HG03439 (cell line): ENCODE data around the gene ASCC1.

ENCODE experiments used
- ATAC-seq: cut with Tn5 transposase; IDR thresholded peaks from one replicate; pipeline ENCODE4 v1.9.1; 2021; ENCODE audit warnings: mild to moderate bottlenecking, moderate library complexity; ENCODE audit not compliant: unreplicated experiment

Gene ASCC1

DNA sequence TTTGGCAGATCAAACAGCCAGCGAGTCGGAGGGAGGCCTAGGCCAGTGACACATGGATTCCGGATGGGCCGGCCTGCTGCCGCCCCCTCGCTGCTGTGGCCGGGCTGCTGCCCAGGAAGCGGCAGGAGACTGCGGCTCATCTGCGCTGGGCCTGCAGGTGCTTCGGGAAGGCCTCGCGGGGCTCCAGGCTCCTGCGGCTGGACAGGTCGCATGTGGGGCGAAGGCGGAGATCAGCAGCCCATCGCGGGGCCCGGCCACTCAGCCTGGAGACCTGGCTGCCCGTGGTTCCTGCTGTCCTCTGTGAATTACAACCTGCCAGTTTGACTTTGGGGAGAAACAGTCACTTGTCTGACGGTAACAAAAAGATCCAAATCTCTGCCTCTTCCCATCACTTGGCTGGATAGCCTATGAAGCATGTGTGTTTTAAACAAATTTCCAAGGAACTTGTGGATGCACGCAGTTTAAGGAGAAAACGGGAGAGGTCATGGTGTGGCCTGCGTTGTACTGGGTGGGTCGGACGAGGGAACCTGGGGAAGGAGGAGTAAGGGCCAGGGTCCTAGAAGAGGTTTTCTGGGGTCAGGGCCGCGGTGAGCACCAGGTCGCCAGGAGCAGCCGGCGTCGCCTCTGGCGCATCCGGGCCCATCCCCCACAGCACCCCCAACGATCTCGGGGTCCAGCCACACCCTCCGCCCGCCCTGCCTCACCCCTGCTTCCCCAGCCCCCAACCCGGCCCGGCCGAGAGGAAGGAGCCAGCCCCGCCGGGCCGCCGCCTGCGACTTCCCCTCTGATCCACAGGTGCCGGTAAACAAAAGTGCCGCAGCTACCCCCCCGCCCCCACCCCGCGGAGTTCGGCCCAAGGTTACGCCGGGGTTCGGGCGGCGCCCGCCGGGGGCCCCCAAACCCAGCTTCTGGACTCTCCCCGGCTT lies 129.3 kb downstream of the ASCC1 start:
- no peak for ATAC-seq

DNA sequence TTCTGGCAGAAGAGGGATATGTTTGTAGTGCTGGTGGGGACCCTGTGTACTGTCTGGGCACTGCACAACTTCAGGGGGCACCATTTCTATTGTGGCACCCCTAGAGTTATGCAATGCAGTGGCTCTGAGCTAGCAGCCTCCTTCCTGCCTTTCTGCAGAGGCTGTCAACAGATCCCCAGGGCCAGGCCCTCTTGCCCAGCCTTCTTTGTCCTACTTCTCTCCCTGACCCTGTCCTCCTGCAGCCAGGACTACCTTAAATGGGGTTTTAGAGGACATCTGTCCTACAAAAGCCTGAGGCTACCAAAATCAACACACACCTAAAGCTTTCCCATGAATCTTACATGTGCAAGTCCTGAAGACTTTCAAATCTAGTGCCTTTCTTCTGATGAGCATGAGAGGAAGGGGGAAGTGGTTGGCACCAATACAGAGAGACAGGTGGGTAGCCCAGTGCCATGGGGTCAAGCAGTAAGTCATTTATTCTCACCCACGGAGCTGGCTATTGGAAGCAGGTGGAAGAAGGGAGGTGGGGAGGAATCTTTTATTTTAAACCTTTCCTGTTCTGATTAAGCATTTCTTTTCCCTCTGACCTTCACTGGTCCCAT lies 130.1 kb downstream of the ASCC1 start:
- no peak for ATAC-seq

- ATAC-seq, result no peak
Observed at GRCh38 chr10:72085166-72085565, 130.9 kb downstream of the ASCC1 start.

DNA sequence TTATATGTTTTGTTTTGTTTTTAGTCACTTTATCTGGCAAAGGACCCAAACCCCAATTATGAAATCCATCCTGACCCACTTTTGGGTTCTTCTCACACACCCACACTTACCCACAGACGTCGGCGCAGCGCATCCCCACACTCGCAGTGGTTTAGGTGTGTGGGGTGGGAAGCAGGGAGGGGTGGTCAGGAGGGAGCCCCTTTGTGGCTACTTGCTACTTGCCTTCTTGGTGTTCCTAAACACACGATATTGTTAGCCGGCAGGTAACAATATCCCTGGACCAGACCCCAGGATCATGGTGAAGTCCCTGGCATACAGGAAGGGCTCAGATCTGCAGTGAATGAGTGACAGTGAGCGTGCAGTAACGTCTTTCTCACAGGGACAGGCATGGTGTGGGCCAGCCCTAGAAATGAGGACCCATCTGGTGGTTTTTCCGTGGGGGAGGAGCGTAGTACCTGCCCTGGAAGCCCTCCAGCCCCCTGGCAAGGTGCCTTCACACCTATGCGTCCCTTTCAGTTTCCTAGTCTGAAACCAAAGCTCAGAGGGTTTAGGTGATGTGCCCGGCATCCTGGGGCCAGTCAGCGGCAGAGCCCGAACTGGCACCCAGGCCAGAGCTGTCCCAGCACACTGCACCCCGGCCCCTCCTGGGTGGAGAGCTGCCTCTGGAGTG lies 132.2 kb downstream of the ASCC1 start:
- ATAC-seq, result no peak

DNA sequence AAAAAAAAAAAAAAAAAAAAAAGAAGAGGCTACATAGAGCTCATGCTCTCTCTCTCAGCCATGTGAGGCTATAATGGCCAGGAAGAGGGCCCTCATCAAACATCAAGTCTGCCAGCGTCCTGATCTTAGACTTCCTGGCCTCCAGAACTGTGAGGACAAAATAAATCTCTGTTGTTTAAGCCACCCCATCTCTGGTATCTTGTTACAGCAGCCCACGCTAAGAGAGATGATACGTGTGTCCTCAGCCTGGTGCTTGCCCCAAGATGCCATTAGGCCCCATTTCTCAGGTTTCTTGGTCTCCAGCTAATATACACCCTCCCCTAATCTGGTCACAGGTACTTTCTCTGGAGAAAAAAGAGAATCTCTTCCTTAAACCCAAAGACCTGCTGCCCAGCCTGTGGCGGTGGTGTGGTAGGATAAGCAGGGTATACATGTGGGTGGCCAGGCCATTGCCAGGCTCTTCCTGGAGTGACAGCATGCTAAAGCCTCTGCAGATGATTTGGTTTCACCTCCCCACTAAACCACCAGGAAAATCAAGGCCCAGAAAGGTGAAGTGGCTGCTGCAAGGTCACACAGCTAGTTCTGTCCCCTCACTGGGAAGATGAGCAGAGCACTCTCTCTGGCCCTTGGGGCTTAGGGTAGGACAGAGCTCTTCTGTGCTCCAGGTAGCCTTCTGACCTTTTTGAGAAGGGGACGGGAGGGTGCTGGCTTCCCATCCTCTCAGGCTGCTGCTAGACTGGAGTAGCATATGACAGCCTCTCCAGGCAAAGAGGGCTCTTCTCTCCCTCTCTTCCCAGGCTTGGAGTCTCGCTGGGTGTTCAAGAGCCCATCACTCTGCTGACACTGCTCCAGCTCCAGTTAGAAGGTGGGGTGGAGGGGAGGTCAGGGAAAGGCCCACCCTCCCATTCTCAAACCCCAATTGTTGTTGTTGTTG lies 133.0 kb downstream of the ASCC1 start:
- no peak for ATAC-seq

- no peak for ATAC-seq
Observed at GRCh38 chr10:72081772-72082590, 134.1 kb downstream of the ASCC1 start.

DNA sequence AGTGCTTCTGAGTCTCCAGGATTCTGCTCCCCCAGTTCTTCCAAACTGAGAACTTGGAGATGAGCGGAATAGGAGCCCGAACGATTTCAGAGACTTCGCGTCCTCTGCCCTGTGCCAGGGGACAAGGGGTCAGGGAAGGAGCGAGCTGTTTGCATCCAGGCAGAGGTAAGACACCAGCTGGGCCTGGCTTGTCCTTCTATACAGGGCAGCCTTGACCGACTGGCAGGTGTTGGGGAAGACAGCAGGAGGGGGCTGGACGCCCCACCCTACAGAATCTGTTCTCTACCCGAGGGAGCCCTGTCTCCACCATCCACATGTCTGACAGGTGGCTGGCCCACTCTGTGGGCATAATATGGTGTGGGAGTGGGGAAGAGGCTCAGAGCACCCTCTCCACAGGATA lies 134.9 kb downstream of the ASCC1 start:
- no peak for ATAC-seq

DNA sequence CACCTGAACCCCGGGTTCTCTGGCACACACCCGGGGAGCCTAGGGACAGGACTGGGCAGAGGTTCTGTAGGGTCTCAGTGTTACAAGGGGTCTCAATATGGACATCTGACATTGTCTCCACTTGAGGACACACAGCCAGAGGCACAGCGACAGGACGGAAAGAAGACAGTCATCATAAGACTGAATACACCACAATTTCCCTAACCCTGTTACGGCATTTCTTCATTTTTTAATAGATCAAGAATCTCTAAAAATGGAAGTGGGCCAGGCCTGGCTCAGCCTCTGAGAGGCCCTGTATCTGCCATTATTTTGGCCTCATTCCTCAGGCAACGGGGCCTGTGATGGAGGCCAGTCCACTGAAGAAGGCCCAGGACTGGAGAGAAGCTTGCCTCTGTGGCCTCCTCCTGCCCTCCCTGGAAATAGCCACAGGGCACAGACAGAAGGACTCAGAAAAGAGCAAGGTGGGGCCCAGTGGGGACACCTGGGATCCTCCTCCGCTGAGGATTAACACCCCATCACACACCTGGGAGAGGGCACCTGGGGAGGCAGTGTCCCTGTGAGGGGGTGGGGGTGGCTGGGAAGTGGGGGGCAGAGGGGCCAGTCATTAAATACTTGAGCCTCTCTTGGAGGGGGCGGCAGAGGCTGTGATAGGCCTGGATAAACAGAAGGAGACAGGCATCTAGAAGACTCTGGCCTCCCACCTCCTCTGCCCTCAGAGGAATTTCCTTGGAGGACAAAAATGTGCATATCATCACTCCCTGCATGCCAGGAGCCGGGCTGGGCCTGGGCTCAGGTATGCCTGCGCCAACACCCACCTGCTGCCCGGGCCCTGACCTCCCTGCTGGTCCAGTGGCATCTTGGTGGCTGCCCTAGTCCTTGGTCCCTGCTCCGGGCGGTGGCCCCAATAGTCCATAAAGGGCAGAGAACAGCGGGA lies 135.8 kb downstream of the ASCC1 start:
- no peak for ATAC-seq

GRCh38 chr10:72079356-72079755 lies 136.7 kb downstream of the ASCC1 start:
- no peak for ATAC-seq

GRCh38 chr10:72077275-72077990 lies 138.6 kb downstream of the ASCC1 start:
- ATAC-seq, result no peak

- no peak for ATAC-seq
Observed at GRCh38 chr10:72076756-72077155, 139.3 kb downstream of the ASCC1 start.

GRCh38 chr10:72075376-72076115 lies 140.5 kb downstream of the ASCC1 start:
- ATAC-seq, result no peak

- no peak for ATAC-seq
Observed at GRCh38 chr10:72074574-72075375, 141.3 kb downstream of the ASCC1 start.

DNA sequence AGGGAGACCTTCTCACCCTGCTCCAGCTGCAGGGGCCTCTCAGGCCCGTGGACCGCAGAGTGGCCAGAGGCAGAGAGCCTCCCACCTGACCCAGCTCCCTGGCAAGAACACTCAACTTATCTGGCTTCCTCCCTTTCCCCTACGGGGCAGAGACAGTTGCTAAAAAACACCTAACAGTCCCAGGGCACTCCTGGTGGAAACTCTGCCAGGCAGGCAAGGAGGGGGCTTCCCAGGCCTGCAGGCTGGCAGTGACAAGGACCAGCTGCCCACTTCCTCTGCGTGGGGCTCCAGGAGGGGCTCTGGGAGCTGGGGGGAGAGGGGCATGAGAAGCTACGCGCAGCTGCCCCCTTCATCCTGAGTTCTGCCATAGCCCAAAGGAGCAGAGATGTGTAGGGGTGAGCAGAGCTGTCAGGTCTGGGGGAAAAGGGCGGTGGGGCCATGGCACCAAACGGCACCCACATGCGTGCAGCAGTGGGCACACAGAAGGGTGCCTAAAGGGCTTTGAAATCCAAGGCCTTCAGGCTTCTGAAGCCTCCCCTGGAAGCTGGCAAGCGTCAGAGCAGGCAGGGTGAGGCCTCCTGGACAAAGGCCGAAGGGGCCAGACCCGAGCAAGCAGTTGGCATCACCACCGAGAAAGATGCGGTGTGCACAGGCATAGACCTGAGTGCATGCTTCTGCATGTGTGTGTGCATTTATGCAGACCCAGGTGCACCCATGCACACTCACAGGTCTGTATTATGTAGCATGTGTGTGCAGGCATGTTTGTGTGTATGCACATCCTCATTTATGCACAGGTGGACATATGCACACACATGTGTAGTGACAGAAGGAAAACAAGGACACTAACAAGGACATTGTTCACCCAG lies 142.1 kb downstream of the ASCC1 start:
- no peak for ATAC-seq

- no peak for ATAC-seq
Observed at GRCh38 chr10:72072639-72073038, 143.4 kb downstream of the ASCC1 start.

DNA sequence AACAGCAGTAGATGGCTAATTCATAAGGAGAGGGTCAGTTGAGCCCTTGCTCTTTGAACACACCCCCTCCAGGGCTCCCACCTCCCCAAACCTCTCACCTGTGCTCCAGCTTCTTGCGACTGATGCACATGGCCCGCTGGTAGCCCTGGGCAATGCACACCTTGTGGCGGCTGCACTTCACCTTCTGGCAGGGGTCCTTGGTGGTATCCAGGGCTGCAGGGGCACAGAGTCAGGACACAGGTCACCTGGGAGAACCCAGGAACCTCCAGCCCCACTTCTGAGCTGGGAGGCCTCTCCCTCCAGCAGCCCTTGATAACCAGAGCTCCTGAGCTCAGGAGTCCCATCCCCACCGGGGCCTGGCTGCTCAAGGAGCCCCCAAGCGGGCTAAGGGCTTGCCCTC lies 144.0 kb downstream of the ASCC1 start:
- no peak for ATAC-seq
